ENCODE results near the gene IDH1.
"Not testable (repeated sequence)": the region's sequence is repeated elsewhere in the genome, so short reads cannot be mapped to it uniquely, and the experiment has no call there.

IDH1 gene

DNA sequence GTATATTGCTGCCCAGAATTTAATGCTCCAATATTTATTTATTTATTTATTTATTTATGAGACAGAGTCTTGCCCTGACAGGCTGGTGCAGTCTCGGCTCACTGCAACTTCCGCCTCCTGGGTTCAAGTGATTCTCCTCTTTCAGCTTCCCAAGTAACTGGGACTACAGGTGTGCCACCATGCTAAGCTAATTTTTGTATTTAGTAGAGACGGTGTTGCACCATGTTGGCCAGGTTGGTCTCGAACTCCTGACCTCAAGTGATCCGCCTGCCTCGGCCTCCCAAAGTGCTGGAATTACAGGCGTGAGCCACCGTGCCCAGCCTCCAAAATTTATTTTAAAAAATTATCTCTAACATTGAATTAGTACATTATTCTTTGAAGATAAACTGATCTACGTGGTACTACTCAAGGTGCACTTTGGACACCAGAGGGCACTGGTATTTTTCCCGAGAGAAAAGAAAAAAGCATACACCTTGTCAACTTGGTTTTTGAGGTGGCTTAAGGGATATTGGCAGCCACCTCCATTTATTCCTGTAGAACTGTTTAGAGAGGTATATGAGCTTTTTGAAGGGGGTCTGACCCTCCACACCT is 1.4 kb upstream of the IDH1 start:
- DNase-seq = no peak

DNA sequence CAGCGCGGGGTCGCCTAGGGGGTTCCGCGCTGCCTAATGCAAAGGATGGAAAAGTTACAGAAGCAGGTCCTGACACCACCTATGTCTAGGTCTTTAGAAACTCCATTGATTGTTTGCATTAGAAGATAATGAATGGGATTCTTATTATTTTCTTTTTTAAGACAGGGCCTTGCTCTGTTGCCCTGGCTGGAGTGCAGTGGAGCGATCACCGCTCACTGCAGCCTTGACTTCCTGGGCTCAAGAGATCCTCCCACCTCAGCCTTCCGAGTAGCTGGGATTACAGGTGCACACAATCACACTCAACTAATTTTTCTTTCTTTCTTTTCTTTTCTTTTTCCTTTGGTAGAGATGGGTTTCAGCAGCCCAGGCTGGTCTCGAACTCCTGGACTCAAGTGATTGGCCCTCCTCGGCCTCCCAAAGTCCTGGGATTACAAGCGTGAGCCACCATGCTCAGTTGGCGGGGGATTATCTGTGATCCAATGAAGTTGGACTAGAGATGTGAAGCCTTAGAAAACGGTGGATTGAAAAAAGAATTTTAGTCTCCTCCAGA is 761 bp upstream of the IDH1 start:
- DNase-seq = no peak

DNA sequence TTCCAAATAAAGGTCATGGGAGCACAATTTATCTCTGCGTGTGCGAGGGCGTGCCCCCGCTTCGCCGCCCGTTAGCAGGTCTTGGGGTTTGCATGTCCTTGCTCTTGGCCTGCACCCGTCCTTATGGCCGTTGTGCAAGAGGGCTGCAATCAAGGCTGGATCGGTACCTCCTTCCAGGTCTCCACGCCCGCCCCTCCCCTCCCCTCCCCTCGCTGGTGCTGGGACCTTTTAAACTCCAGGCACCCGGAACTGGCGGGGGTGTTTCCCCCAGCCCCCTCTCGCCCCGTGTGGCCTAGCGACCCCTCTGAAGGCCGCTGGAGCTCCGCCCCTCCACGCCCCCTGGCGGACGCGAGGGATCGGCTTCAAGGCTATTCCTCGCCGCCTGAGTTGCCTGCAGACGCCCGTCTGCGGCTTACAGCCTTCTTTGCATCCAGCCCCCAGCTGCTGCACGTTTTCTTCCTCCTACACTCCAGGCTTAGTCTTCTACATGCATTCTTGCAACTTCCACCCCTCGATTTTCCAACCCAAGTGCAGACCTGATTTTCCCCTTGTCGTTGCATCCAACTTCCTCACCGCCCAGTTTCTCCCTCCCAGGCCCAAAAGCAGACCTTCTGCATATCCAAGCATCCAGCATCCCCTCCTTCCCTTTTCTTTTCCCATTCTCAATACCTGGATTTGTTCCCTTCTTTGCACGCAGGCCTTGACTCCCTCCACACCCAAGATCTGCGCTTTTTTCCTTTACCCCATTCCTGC is 577 bp downstream of the IDH1 start:
- DNase-seq = no peak

DNA sequence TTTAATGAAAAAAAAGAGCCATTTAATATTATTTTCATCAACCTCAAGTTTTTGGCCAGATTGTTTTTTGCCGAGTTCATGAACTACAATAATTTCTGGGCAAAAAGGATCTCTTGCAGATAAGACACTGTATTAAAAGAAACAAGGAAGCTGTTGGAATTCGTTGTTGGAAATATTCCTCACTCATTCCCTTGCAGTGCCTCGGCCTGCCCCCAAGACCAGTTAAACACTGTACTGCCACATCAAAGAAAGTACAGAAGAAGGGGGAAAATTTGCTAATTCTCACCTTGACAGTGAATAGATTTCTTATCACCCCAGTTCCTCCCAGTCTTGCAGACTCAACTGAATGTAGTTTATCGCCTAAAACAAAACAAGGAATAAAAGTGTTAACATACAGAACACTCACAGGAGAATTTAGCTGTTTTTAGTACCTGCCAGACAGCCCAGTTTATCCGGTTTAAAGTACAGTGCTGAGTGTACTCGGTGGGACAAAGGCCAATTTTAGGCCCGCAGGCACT is 1.2 kb downstream of the IDH1 start:
- no peak for DNase-seq

DNA sequence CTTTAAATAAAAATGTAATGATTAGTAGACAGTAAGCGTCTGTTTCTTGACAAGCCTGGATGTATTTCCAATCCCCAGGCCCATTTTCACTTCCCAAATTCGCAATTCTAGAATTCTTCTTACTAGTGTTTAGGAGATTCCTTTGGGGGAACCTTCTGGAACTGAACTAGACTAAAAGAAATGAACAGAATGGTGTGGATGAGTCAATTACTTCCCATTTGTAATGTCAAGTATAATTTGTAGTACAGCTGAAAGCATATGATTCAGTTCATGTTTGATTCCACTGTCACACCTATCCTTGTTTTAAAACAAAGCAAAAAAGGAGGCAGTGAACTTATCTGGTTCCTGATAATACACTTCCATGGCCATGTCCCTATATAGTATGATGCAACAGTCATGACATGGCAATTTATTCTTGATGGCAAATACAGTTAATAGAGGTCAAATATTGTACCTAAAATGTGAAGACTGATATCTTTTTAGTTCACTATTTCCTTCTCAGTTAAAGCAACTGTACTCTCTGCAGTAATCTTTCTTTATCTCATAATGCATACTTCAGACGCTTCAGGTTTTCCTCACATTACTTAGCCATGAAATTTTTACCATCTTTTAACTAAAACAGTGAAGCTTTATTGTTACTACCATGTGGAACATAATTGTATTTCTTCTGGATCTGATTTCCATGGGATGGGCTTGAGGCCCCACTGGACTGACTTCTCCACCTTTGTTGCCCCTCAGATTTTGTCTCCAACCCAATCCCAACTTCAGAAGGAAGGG is 2.0 kb downstream of the IDH1 start:
- no peak for DNase-seq

DNA sequence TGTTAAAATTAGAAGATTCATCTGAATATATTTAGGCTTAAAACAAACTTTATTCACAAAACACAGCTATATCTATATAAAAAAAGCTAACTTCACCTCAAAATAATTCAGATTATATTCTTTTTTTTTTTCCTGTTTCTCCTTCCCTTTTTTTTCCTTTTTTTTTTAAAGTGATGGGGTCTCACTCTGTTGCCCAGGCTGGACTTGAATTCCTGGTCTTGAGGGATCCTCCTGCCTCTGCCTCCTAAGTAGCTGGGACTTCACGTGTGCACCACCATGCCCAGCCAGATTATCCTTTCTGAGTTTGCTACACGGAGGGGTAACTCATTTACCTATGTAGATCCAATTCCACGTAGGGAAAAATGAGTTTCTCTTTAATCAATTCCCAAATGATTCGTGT is 3.8 kb downstream of the IDH1 start:
- no peak for DNase-seq

DNA sequence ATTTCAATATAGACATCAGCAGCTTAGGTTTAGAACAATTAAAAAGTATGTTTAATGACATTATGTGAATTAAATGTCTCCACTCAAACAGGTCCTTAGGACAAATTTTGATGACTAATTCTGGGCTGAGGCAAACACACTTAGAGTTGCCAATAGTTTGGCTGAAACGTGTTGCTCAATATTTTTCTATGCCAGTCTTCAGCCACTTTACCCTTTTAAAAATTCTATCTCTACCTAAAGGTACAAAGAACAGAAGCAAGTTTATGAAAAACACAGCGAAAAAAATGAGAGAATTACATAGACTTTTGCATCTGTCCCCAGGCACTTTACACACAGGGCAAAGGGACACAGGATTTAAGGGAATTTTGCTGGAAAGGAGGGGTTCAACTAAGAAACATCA is 4.5 kb downstream of the IDH1 start:
- DNase-seq = no peak

DNA sequence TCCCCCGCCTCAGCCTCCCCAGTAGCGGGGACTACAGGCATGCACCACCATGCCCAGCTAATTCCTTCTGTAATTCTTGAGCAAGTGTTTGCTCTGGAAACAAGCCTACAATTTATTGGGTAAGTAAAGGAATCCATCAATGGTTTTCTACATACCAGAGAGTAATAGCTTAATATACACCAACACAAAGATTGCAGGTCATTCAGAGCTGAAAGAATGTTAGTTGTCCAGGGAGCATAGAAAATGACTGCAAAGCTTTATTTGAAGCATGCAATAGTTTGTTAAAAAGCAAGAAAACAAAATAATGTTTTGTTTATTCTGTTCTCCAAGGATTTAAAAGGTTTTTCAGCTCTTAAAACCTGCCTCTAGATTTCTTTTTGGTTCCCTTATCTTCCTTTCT is 5.6 kb downstream of the IDH1 start:
- DNase-seq = no peak

DNA sequence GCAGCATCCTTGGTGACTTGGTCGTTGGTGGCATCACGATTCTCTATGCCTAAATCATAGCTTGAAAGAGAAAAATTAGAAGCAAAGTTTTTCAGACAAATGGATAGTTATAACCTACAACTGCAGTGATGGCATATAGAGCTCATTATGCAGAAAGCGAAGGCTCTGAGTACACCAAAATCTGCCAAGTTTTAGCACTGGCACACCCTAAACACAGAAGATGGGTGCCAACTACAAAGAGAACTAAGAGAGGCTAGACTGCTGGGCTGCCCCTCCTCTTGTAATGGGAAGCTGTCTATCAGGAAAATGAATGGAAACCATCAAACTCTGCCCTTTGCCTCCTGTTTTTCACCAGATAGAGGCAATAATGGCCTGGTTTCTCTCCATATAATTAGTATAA is 6.3 kb downstream of the IDH1 start:
- DNase-seq = no peak

DNA sequence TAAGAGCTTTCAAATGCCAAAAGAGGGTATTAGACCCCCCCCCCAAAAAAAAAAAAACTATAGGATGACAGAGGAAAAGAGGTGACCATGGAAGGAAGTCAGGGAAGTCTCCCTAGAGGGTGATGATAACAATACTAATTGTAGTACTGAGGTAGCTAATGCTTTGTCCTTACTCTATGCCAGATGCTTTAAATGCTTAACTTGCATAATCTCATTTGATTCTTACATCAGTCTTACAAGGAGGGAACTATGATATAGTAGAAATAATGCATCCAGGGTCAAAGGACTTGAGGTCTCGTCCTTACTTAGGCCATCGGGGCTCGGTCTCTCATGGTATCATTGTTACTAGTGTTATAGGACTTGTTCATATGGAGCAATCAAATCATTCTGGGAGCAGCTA is 9.1 kb downstream of the IDH1 start:
- no peak for DNase-seq

DNA sequence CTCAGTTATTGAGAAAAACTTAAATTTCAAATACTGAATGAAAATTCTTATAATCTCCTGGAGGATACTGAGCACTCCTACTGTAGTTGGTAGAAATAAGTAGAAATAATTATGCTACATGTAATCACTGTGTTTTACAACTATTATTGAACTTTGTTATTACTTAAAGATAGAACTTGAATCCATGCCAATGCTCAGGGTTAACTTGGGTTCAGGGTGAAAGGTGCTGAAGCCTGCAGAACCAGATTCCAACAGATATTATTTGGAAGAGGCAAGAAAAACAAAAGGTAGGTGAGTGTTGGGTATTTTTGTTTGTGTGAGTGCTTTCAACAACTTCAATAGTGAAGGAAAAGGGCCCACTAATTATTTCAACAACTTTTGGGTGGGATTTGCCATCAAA is 10.4 kb downstream of the IDH1 start:
- no peak for DNase-seq

DNA sequence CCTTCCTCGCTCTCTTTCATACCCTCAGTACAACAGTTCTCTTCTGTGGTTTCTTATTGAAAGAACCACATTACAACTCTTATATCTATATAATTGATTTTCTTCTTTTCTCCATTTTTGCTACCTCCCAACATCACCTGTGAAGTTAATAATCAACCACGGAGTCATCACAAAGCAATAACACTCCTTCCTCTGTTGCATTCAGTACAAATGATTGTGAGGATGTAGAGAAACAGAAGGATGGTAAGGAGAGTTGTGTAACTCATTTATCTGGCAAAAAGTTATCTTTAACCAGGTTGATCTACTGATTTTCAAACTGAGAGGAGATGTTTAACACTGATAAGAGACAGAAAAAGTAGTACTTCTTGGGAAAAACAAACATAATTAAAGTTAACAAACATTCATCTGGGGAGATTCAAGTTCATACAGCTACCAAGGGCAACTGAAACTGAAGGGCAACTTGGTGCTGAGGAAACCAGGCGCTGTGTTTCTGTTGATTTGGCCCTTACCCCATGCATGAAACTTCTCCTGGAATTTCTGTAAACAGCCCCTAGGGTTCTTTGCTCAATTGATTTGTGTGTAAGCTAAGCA is 14.2 kb downstream of the IDH1 start:
- DNase-seq = no peak

DNA sequence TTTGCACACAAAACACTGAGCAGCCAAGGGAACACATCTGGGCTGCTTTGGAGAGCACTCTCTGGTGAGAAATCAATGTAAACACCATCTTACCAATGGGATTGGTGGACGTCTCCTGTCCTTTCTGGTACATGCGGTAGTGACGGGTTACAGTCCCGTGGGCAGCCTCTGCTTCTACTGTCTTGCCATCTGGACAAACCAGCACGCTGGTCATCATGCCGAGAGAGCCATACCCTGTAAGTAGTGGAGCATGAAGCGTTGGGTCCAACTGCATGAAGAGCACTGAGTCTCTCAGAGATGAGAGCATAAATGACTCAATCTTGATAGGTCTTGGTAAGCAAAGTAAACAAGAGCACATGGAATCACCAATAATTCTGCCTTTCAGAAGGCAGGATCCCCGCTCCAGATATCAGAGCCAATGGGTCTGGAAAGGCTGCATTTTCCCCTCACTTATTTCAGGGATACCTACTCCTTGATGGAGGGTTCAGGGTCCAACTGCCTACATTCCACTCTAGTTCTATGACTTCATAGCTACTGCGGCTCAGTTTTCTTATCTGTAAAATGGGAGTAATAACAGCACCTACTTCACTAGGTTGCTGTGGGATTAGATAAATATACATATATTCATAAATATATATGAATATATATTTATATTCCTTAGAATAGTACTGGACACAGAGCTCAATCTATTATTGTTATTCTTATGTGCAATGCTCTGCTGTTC is 14.9 kb downstream of the IDH1 start:
- DNase-seq = no peak

DNA sequence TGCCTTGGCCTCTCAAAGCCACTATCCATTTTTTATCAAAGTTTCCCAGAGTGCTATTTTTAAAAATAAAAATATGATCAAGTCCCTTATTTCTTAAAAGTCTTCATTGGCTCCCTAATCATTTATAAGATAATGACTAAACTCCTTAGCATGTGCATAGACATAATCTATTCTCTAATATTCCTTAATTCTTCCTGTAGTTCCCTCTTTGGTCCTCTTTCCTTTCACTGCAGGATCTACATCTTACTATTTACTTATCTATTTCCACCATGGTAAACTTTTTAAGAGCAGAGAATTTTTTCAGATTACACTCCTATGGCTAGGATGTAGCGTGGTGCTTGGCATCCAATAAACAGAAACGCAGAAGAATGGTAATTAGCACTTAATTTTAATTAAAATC is 19.0 kb downstream of the IDH1 start:
- no peak for DNase-seq

DNA sequence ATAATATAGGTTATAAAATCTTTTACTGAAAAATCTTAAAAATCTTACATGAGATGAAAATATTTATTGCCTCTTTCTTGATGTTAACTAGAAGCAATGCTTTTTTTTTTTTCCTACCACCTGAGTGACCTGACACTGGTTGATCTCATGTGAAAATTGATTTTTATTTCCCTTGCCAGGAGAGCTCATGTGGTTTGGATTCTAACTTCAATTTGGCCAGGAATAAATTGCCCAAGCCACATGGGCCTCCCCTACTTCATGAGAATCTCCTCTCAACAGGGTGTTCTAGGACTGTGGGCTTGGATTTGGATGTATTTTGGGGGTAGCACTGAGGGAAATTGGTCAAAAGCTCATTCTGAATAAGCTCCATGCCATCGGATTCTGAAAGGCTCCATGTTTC is 20.1 kb downstream of the IDH1 start:
- no peak for DNase-seq

DNA sequence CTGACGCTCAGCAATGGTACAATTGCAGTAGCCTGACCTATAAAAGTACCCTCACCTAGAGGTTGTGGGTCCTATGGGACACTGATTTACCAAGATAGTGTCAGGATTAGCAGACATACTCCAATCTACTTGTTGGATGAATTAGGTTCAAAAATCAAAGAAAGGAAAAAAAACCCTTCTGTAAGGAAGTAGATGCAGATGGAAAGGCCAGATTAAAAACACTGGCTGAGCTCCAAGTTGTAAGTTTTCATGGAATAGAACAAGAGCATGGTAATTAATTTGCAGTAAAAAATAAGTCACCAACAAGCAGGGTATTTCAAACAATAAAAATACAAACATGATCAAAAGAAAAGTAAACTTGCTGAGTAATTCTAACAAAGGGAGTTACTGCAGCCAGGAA is 26.4 kb downstream of the IDH1 start:
- no peak for DNase-seq

DNA sequence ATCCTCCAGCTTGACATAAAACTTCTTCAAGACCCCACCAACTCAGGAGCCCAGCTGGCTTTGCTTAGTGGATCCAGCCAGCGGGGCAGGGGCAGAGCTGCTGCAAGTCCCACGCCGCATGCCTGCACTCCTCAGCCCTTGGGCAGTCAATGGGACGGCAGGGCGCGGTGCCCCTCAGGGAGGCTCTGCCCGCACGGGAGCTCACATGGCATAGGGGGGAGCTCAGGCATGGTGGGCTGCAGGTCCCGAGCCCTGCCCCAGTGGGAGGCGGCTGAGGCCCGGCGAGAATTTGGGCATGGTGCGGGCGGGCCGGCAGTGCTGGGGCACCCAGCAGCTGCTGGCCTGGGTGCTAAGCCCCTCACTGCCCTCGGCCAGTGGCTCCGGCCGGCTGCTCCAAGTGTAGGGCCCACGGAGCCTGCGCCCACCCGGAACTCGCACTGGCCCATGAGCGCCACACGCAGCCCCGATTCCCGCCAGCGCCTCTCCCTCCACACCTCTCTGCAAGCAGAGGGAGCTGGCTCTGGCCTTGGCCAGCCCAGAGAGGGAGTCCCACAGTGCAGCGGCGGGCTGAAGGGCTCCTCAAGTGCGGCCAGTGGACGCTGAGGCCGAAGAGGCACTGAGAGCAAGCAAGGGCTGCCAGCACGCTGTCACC is 27.2 kb downstream of the IDH1 start:
- DNase-seq = no peak

DNA sequence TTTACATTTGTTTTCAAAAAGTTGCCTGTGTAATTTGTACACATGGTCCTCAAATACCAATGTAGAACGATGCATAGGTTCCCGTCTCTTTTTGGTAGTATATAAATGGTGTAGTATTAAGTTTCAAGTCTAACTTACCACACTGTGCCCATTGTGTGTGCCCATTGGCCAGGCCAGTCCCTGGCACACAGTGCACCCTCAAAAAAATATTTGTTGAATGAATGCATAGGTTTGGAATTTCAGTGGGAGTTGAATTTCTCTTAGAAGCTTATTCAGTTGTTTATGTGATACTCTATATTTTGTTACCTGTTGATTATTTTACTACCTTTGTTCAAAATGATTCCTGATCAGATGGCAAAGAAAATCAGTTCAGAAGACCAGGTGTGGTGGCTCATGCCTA is 30.1 kb downstream of the IDH1 start:
- no peak for DNase-seq

DNA sequence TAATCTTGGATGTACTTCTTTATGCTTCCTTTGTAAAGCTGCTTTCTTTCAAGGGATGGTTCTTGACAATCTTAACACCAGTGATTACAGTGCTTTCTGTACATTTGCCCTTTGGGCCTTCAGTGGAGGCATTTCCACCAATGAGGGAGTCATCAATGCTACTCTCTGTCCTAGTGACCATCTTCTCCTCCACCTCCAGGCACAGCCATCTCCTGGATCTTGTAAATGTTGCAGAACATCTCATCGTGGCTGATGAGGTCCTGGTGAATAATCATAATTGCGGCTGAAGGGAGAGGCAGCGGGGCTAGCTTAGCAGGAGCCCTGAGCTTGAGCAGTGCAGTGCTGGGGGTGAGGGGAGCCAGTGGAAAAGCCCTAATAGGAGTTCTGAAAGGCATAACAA is 32.5 kb downstream of the IDH1 start:
- DNase-seq = no peak

DNA sequence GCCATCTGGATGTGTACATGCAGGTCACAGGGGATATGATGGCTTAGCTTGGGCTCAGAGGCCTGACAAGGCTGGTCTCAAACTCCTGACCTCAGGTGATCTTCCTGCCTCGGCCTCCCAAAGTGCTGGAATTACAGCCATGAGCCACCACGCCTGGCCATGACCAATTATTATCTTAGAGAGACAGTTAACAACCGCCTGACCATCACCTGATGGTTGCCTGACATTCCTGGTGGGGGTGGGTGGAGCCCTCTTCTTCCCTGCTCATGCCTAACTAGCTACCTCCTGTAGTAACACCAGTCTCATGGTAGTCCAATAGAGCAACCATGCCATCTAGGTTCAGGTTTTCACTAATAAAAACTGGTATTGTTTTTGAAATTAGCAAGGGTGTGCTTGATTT is 33.0 kb downstream of the IDH1 start:
- not testable (repeated sequence) for DNase-seq

DNA sequence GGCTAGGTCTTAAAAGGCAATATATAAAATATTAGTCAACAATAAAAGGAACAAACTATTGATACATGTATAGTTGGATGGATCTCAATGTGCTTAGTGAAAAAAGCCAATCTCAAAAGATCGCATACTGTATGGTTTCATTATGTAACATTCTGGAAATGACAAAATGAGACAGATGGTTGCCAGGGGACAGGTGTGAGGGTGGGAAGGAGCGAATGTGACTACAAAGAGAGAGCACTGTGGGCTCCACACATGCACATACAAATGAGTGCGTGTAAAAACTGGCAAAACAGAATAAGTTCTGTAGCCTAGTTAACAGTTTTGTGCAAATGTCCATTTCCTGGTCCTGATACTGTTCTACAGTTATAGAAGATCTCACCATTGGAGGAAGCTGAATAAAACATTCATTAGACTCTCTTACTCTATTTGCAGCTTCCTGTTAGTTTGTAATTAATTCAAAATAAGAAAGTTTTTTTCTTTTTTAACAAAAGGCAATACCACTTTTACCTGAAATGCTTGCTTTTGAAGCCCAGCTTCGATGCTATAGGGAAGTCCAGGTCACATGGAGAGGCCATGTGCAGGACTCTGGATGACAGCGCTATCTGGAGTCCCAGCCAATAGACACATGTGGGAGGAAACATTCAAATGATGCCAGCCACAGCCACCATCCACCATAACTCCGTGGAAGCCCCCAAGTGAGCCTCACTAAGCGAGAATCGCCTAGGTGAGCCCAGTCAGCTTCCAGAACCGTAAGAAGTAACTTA is 44.0 kb downstream of the IDH1 start:
- DNase-seq = peak; percentile 7

Data from NCI-H524 treated with DMSO at 0.1 percent for 48 hours (cell line).